Erythroblast (primary cell): ENCODE data around the gene CLDN20.
"Not testable (repeated sequence)": the region's sequence is repeated elsewhere in the genome, so short reads cannot be mapped to it uniquely, and the experiment has no call there.

Experiments
- DNase-seq, 2 experiments: peaks; one replicate each; lab custom pipeline; 2025; lab: John Stamatoyannopoulos, UW
- GATA1 ChIP-seq: IDR thresholded peaks from 2 replicates; pipeline ENCODE4 v1.6.1; 2011; ENCODE audit warnings: low read depth, mild to moderate bottlenecking, control low read depth, low read length, moderate library complexity
- POLR2A ChIP-seq: IDR thresholded peaks from 2 replicates; pipeline ENCODE4 v1.6.1; 2011; ENCODE audit warnings: mild to moderate bottlenecking, low read length

CLDN20 gene, protein sequence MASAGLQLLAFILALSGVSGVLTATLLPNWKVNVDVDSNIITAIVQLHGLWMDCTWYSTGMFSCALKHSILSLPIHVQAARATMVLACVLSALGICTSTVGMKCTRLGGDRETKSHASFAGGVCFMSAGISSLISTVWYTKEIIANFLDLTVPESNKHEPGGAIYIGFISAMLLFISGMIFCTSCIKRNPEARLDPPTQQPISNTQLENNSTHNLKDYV

DNA sequence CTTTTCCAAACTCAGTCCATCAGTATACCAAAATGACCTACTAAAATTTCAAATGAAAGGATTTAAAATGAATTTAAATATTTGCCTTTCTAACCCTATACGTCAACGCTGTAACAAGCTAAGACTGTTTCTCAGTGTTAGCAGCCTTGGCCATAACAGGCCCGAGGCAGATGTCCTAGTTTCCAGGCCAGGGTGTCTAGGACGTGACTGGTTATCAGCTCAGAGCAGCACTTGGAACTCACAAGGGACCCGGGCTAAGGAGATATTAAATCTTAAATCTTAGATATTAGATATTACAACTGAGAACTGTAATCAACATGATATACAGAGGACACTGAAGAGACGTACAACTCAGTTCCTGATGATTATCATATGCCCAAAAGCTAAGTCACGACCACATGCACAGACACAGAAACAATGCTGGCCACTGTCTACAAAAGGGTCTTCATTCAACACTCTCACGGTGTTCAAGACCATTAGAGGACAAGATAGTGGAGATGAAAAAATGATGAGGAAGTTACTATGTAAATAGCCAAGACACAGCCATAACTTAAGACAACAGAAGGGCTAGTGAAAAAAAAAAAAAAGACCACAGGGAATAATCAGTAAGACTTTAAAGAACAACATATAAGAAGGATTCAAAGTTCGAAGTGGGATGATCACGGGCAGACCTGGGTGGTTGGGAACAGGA is at the start of gene CLDN20:
Gene CLDN20, plus strand, starts transcription at position 641 of the 691 bp plus-strand sequence. CDS start 11,707 bp downstream, outside the sequence.
- peak; percentile 19 to 67 for DNase-seq
- no peak for TF ChIP-seq POLR2A
- TF ChIP-seq GATA1 = no peak

- TF ChIP-seq GATA1 (no peak), POLR2A (no peak)
- no peak for DNase-seq
Observed at GRCh38 chr6:155215906-155216305, 47.9 kb upstream of the CLDN20 start.

GRCh38 chr6:155216312-155217046 is 47.3 kb upstream of the CLDN20 start:
- TF ChIP-seq GATA1 (no peak), POLR2A (no peak)
- no peak for DNase-seq

GRCh38 chr6:155218711-155219110 is 45.1 kb upstream of the CLDN20 start:
- not testable (repeated sequence) for DNase-seq

GRCh38 chr6:155219299-155219698 is 44.5 kb upstream of the CLDN20 start:
- no peak for DNase-seq
- TF ChIP-seq GATA1 = no peak
- TF ChIP-seq POLR2A = no peak

DNA sequence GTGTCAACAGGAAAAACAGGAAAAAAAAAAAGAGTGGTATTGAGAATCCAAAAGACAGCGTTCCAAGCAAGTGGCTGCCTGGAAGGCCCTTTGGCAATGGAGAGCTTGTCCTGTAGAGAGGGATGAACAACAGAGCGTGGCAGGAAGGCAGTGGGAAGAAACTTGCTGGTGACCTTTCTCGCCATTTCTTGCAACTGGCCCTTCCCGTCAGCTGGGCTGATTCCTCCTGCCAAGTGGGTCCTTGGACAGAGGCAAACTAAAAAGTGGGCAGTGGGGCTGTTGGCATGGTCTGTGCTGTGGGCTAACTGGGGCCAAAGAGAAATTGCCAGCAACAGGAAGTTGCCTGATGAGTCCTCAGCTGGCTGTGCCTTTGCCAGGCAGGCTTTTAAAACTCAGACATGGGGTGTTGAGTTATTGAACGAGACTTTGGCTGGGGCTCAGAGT is 43.9 kb upstream of the CLDN20 start:
- DNase-seq = no peak
- TF ChIP-seq GATA1 = no peak
- no peak for TF ChIP-seq POLR2A

- TF ChIP-seq GATA1 (no peak), POLR2A (no peak)
Observed at GRCh38 chr6:155221086-155221485, 42.7 kb upstream of the CLDN20 start.

DNA sequence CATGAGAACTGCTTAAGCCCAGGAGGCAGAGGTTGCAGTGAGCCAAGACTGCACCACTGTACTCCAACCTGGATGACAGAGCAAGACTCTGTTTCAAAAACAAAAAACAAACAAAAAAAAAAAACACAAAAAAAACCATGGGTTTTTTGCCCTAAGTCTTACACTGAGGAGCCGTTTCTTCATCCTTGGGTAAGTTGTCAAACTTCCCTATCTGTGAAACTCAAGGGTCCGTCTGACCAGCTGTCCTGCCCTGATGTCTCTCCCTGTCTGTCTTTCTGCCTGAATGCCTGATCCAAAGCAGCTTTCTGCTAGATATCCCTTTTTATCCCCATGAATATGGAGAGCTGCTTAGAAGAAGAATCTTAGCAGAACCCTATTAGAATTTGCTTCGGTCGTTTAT is 41.3 kb upstream of the CLDN20 start:
- TF ChIP-seq POLR2A (no peak), GATA1 (no peak)
- DNase-seq = no peak

More at GRCh38 chr6:155221086-155221485, 42.7 kb upstream of the CLDN20 start:
- no peak for DNase-seq

- TF ChIP-seq GATA1 = no peak
- no peak for TF ChIP-seq POLR2A
- no peak for DNase-seq
Observed at GRCh38 chr6:155223646-155224451, 40.0 kb upstream of the CLDN20 start.

DNA sequence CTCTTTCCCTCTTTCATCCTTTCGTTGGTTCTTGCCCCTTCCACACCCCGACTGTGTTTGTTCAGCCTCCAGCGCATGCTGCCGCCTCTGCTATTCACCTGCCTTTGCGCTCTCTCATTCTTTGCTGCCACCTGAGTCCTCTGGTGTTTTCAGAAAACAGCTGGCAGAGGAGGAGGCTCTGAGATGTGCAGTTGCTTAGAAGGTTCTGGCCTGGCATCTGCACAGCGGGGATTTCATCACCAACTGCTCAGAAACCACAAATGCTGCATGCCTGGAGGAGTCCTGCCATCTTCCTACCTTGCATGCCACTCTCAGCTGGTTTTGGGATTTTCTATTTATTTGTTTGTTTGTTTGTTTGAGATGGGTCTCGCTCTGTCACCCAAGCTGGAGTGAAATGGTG is 39.2 kb upstream of the CLDN20 start:
- no peak for TF ChIP-seq POLR2A
- no peak for TF ChIP-seq GATA1
- DNase-seq = no peak

DNA sequence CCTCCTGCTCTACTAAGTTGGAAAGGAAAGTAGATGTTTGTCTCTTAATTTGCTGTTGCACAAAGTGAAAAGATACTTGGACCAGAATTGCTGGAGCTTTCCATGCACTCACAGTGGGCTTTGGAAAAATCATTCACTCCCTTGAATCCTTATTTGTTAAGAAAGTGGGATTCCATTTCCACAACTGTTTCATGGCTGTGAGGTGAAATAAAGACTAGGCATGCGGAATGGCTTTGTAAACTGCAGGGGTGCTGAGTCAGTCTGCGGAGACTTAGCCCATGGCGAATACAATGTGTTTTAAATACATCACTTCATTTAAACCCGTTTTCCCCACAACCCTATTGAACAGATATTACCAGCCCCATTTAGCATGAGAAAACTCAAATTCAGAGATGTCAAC is 36.8 kb upstream of the CLDN20 start:
- TF ChIP-seq GATA1 (no peak), POLR2A (no peak)
- DNase-seq = no peak

- no peak for DNase-seq
Observed at GRCh38 chr6:155228546-155229166, 35.2 kb upstream of the CLDN20 start.

GRCh38 chr6:155230975-155231374 is 32.8 kb upstream of the CLDN20 start:
- not testable (repeated sequence) for DNase-seq

More at GRCh38 chr6:155228546-155229166, 35.2 kb upstream of the CLDN20 start:
- TF ChIP-seq GATA1 (no peak), POLR2A (no peak)
